ENCODE results near the gene TAX1BP3.

GRCh38 chr17:3627769-3628167 is 40.6 kb downstream of the TAX1BP3 start:
- TF ChIP-seq CTCF (IDR thresholded peaks at IDR 0.05) (no peak), POLR2A (IDR thresholded peaks at IDR 0.05) (no peak)

Measured in body of pancreas (tissue), 4 donors.